HL-60 (cell line): ENCODE measurements around the gene WASL.

Source experiments
- DNase-seq, 2 experiments: peaks; one replicate each; pipeline ENCODE4 v3.0.0-alpha.2; 2010 to 2020; ENCODE audit warnings: low read depth in 1 of 2, low spot score in 1 of 2
- H3K27ac ChIP-seq: fragments of 250-450 bp; sonication (Bioruptor Pico); replicated peaks from 2 replicates; pipeline ENCODE4 v1.5.1; 2020; ENCODE audit warnings: mild to moderate bottlenecking, moderate library complexity
- H3K27me3 ChIP-seq: fragments of 250-450 bp; sonication (Bioruptor Pico); 2 replicates; pipeline ENCODE4 v1.5.1; 2021; ENCODE audit warnings: mild to moderate bottlenecking, moderate library complexity; ENCODE audit not compliant: insufficient read depth, poor library complexity, severe bottlenecking
- H3K4me3 ChIP-seq: replicated peaks from 2 replicates; pipeline ENCODE4 v1.5.1; 2011; ENCODE audit warnings: mild to moderate bottlenecking, control low read depth, low read length; ENCODE audit not compliant: insufficient read depth
- CTCF ChIP-seq: IDR thresholded peaks from one replicate; pipeline ENCODE4 v1.5.1; 2011; ENCODE audit warnings: low read length, control low read depth, inconsistent platforms; ENCODE audit not compliant: insufficient read depth
- GABPA ChIP-seq: IDR thresholded peaks from 2 replicates; pipeline ENCODE4 v1.6.1; 2012; ENCODE audit warnings: low read depth
- POLR2AphosphoS5 ChIP-seq: IDR thresholded peaks from 2 replicates; pipeline ENCODE4 v1.6.1; 2012; ENCODE audit warnings: low read depth
- REST ChIP-seq: IDR thresholded peaks from 2 replicates; pipeline ENCODE4 v1.6.1; 2012; ENCODE audit warnings: low read depth; ENCODE audit not compliant: insufficient replicate concordance
- SPI1 ChIP-seq: IDR thresholded peaks from 2 replicates; pipeline ENCODE4 v1.6.1; 2012; ENCODE audit warnings: low read depth, mild to moderate bottlenecking, borderline replicate concordance

The WASL gene

GRCh38 chr7:123755338-123755737 lies 6.5 kb upstream of the WASL start:
- no peak for DNase-seq
- no peaks in the 10 kb centered on the region for H3K27me3 ChIP-seq
- H3K27ac ChIP-seq = no peak overlapping the region
- TF ChIP-seq POLR2AphosphoS5 = no peak
- TF ChIP-seq GABPA = no peak
- TF ChIP-seq SPI1 = no peak
- no peak for TF ChIP-seq CTCF
- TF ChIP-seq REST = no peak
- no peak overlapping the region for H3K4me3 ChIP-seq

GRCh38 chr7:123754271-123754871 lies 5.6 kb upstream of the WASL start:
- no peak overlapping the region for H3K27ac ChIP-seq
- no peak for TF ChIP-seq REST
- TF ChIP-seq CTCF = no peak
- no peak for TF ChIP-seq GABPA
- TF ChIP-seq SPI1 = no peak
- TF ChIP-seq POLR2AphosphoS5 = no peak

GRCh38 chr7:123752534-123752933 lies 3.7 kb upstream of the WASL start:
- TF ChIP-seq POLR2AphosphoS5 (no peak), SPI1 (no peak), CTCF (no peak), REST (no peak), GABPA (no peak)
- Histone ChIP-seq H3K27me3 (no peaks in the 10 kb centered on the region), H3K4me3 (no peak overlapping the region)

More at GRCh38 chr7:123754271-123754871, 5.6 kb upstream of the WASL start:
- DNase-seq = no peak
- Histone ChIP-seq H3K4me3 (no peak overlapping the region), H3K27me3 (no peaks in the 10 kb centered on the region)

More at GRCh38 chr7:123752534-123752933, 3.7 kb upstream of the WASL start:
- H3K27ac ChIP-seq = no peak overlapping the region
- DNase-seq = no peak
